NOMO-1 (cell line): ENCODE data around the gene CEP97.
"Not testable (repeated sequence)": the region's sequence is repeated elsewhere in the genome, so short reads cannot be mapped to it uniquely, and the experiment has no call there.

ENCODE experiments used
- DNase-seq, 2 experiments: peaks; one replicate each; lab custom pipeline; 2025; ENCODE audit not compliant: unreplicated experiment in 2 of 2; lab: John Stamatoyannopoulos, UW

The CEP97 gene

DNA sequence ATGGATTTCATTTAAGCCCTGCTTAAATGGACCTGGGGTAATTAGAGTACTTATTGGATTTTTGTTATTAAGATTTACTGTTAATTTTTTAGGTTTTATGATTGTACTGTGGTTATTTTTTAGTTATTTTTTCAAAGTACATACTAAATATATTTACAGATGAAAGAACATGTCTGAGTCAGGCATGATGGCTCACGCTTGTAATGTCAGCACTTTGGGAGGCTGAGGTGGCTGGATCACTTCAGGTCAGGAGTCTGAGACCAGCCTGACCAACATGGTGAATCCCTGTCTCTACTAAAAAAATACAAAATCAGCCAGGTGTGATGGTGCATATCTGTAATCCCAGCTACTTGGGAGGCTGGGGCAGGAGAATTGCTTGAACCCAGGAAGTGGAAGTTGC lies 21.7 kb upstream of the CEP97 start:
- no peak for DNase-seq

DNA sequence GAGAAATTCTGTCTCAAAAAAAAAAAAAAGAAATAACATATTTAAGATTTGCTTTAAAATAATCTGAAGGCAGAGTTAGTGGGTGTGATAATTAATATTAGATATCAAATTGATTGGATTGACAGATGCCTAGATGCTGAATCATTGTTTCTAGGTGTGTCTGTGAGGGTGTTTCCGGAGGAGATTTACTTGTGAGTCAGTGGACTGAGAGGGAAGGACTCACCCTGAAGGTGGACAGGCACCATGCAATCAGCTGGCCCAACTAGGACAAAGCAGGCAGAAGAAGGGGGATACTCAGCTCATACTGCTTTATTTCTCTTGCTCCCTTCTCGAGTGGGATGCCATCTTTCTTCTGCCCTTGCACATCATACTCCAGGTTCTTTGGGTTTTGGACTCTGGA lies 21.2 kb upstream of the CEP97 start:
- no peak for DNase-seq

DNA sequence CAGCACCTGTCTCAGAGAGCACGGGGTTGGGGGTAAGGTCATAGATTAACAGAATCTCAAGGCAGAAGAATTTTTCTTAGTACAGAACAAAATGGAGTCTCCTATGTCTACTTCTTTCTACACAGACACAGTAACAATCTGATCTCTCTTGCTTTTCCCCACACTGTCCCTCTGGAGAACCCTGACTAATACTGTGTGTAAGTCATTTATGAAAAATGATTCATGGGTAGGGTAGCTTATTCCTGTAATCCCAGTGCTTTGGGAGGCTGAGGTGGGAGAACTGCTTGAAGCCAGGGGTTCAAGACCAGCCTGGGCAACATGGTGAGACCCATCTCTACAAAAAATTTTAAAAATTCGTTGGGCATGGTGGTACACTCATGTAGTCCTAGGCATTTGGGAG lies 19.8 kb upstream of the CEP97 start:
- not testable (repeated sequence) for DNase-seq

DNA sequence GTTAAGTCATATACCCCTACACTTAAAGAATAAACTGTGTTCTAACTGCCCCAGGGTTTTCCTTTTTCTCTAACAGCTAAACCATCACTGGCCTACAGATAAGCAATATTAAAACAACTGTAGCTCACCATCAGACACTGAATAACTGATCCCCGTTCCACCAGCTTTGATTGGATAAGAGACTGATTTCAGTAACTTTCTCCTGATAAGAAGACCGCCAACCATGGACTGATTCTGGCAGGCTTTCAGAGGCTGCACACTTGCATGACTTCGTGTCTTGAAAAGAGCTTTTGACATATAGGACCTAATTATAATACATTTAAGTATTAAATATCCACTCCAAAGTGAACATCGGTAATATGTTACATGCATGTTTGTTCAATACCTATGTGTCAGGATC lies 15.3 kb upstream of the CEP97 start:
- DNase-seq, result no peak

DNA sequence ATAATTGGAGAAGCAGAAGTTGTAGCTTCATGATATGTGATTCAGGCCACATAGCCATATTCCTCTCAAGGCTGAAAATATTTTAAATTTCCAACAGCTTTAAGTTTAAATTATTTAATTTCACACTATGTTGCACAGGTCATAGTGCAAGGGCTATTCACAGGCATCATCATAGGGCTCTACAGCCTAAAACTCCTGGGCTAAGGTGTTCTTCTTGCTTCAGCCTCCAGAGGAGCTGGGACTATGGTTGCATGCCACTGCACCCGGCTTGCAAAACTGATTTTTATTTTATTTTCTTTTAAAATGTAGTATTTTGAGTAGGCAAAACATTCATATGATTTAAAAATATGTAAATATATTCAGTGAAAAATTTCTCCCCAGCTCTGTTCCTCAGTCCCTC lies 6.0 kb upstream of the CEP97 start:
- no peak for DNase-seq

DNA sequence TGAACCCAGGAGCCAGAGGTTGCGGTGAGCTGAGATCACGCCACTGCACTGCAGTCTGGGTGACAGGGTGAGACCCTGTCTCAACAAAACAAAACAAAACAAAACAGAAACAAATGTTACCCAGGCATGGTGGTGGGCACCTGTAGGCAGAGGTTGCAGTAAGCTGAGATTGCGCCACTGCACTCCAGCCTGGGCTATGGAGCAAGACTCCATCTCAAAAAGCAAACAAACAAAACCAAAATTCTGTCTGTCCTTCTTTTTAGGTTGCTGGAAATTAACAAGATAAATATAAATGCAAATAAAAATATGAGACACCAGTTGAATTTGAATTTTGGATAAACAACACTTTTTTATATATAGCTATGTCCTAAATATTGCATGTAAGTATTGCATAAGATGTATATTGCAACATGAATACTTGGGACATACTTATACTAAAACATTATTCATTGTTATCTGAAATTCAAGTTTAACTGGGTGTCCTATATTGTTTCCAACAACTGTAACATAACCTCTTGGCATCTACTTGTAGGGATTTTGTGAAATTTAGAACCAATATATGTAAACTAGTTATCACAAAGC lies 4.7 kb upstream of the CEP97 start:
- DNase-seq, result peak in 1 of 2 experiments; percentile 30

DNA sequence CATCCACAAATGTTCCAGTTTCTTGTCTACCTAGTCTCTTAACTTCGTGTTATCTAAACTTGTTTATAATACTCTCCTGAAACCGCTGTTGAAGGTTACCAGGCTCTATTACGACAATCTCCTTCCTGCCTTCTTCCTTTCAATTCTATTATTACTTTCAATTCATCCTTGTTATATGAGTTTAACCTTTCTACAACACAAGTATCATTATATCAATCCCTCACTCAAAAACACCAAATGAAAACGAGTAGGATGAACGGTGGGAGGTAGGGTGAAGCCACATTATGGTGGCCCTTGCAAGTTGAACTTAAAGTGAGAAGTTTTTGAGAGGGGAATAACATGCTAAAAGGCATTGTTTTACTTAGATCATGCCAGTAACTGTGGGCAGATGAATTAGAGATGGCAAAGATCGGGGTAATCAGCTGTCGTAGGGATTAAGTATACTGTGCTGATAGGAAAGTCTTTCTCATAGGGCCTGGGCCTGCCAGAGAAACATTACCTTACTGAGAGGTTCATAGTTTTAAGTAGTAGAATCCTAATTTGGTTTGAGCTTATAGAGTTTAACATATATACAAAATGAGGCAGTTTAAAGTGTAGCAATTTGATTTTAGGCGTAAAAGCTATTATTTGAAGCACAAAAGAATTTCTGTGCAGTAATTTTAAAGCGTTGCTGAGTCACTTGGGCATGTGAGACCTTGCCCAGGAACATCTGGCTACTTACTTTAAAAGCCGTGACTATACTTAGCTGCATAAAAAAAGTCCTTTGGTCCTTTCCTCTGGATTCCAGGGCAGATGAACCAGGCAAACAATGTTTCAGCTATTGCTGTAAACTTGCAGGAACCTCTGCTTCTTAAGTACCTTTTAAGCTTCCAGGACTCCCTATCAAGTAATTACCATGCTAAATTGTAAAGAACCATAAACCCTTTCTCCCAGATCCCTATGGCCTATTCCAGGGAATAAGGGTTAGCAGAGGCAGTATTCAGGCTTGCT lies 3.3 kb upstream of the CEP97 start:
- peak in 1 of 2 experiments; percentile 46 for DNase-seq

DNA sequence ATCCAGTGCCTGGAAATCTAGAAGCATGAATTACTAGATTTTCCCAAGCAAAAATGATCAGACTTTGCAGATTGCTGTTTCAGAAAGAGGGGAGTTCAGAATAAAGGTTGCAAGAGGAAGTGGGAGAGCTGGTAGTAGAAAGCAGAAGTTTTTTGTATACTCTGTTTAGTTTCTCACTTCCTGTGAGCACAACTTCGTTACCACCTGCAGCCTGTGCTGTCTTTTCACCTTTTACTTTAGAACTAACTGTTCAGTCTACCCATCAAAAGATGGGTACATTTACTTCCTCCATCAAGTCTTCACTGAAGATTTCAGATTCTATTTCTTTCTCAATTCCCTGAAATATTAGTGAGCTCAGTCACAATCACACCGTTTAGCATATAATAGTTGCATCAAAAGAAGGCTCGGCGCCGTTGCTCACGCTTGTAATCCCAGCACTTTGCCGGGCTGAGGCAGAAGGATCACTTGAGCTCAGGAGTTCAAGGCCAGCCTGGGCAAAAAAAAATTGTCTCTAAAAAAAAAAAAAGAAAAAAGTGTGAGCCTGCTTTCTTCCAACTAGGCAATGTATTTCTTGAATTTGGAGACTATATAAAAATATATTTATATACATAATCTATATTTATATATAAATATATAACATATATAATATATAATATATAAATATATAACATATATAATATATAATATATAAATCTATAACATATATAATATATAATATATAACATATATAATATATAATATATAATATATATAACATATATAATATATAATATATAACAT lies 1.8 kb upstream of the CEP97 start:
- DNase-seq, result peak; percentile 53 to 79

DNA sequence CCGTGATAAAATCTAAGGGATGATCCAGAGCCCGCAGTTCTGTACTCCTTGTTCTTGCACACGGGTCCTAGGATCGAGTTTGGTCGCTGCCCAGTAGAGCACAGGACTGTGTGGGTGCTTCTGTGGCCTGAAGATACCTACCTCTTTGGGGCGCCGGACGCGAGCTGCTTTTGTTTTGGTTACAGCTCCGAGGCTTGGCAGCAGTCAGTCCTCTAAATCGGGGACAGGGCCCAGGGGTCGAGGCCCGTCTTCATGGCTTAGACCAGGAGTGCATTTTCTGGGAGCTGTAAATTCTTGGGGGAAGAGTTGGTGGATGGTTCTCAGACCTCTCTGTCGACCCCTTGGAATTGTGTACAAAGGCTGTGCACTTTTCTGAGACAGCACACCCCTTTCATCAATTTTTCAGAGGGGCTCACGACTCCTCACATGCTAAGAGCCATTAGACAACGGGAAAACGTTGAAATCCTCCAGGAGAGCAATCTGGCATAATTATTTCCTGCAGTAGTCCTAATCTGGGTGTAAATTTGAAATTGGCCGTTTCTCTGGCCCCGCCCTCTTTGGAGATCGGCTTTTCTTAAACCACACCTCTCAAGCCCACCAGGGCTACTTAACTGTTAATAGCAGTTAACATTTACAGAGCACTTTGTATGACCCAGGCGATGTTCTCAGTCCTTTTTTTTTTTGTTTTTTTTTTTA lies 928 bp downstream of the CEP97 start:
- no peak for DNase-seq

DNA sequence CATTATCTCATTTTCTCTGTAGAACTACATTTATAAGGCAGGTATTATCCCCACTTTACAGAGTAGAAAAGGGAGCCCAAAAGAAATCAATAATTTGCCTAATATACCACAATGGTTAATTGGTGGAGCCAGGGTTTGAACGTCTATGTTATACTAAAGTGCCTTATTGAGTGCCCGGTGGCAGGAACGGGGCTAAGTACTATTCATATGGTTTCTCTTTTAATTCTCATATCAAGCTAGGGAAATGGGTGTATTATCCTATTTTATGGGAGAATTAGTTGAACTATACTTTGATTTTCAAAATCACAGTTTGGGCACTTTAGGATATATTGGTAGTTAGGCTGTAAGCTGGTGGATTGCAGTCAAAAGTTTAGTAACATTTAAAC lies 1.5 kb downstream of the CEP97 start:
- no peak for DNase-seq

DNA sequence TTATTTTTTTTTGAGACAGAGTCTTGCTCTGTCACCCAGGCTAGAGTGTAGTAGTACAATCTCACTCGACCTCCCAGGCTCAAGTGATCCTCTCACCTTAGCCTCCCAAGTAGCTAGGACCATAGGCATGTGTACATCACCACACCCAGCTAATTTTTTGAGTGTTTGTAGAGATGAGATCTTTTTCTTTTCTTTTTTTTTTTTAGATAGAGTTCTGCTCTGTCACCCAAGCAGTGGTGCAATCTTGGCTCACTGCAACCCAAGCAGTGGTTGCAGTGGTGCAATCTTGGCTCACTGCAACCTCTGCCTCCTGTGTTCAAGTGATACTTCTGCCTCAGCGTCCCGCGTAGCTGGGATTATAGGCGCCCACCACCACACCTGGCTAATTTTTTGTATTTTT lies 5.2 kb downstream of the CEP97 start:
- no peak for DNase-seq

DNA sequence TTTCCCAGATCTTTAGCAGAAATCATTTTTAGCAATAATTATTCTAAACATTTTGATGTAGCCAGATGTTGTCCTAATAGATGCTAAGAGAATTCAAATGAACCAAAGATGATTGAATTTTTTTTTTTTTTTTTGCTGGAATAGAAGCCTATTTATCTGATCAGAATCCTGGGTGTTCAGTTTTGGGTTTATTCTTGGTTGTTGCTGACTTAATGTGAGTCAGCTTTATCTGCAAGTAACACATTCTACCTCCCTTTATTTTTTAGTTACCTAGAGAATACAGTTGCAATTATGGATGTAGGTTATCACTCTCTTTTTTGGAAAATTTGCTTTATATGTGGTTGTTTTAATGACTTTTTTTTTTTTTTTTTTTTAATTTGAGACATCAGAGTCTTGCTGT lies 6.4 kb downstream of the CEP97 start:
- no peak for DNase-seq

DNA sequence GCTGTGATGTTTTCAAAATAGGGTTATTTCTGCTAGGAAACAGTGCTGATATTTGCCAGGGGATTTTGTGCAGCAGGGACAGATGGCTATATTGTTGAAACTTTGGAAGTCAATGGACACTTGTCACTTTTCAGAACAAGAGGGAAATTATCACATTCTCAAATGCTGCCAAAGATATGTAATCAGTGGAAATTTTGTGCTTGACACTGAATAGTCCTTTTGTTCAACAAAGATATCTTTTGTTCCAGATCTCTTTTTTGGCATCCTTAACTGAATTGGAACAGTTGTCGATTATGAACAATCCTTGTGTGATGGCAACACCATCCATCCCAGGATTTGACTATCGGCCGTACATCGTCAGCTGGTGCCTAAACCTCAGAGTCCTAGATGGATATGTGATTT lies 7.8 kb downstream of the CEP97 start:
- DNase-seq, result no peak

DNA sequence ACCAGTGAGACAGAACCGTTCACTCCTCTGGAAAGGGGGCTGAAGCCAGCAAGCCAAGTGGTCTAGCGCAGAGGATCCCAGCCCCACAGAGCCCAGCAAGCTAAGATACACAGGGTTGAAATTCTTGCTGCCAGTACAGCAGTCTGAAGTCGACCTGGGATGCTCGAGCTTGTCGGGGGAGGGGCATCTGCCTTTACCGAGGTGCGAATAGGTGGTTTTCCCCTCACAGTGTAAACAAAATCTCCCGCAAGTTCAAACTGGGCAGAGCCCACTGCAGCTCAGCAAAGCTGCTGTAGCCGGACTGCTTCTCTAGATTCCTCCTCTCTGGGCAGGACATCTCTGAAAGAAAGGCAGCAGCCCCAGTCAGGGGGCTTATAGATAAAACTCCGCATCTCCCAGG lies 11.4 kb downstream of the CEP97 start:
- no peak for DNase-seq

DNA sequence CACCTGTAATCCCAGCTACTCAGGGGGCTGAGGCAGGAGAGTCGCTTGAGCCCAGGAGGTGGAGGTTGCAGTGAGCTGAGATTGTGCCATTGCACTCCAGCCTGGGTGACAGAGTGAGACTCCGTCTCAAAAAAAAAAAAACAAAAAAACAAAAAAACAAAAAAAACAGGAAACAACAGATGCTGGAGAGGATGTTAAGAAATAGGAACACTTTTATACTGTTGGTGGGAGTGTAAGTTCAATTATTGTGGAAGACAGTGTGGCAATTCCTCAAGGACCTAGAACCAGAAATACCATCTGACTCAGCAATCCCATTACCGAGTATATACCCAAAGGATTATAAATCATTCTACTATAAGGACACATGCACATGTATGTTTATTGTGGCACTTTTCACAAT lies 17.5 kb downstream of the CEP97 start:
- DNase-seq, result not testable (repeated sequence)

DNA sequence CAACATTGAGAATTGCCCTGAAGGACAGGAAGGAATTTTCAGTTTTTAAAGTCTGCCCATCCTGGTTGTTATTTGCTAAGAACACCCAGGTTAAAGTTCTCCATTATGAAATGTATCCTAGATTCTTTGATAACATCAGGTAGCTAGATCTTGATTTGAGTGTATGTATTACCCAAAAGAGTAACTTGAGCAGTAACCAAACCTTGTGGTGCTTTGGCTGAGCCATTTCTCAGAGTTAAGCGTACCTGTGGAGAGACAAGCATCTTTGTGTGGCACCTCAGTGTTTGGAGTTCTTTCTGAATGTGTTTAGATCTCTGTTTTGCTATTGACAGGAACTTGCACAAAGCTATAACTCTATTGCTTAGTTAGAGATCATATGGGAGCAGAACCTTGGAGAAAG lies 20.4 kb downstream of the CEP97 start:
- DNase-seq, result no peak

DNA sequence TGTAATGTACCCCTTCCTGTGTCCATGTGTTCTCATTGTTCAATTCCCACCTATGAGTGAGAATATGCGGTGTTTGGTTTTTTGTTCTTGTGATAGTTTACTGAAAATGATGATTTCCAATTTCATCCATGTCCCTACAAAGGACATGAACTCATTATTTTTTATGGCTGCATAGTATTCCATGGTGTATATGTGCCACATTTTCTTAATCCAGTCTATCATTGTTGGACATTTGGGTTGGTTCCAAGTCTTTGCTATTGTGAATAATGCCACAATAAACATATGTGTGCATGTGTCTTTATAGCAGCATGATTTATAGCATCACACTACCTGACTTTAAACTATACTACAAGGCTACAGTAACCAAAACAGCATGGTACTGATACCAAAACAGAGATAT lies 21.5 kb downstream of the CEP97 start:
- not testable (repeated sequence) for DNase-seq

DNA sequence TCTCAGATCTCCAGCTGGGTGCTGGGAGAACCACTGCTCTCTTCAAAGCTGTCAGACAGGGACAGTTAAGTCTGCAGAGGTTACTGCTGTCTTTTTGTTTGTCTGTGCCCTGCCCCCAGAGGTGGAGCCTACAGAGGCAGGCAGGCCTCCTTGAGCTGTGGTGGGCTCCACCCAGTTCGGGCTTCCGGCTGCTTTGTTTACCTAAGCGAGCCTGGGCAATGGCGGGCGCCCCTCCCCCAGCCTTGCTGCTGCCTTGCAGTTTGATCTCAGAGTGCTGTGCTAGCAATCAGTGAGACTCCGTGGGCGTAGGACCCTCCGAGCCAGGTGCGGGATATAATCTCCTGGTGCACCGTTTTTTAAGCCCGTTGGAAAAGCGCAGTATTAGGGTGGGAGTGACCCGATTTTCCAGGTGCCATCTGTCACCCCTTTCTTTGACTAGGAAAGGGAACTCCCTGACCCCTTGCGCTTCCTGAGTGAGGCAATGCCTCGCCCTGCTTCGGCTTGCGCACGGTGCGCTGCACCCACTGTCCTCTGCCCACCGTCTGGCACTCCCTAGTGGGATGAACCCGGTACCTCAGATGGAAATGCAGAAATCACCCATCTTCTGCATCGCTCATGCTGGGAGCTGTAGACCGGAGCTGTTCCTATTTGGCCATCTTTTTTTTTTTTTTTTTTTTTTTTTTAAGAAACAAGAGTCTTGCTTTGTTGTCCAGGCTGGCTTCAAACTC lies 29.1 kb downstream of the CEP97 start:
- DNase-seq, result not testable (repeated sequence)

DNA sequence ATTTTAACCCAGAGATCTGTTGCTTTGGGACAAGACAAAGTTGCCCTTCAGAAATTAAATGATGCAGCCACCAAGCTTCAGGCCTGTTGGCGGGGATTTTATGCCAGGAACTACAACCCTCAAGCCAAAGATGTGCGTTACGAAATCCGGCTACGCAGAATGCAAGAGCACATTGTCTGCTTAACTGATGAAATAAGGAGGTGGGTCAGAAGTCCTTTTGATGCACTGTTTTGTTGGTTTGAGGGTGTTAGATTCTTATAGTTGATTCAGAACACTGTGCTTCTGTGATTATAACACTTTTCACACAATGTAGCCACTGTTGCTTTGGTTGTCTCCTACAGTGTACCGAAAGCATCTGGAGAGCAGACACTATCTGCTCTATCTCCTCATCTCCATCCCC lies 33.8 kb downstream of the CEP97 start:
- no peak for DNase-seq

DNA sequence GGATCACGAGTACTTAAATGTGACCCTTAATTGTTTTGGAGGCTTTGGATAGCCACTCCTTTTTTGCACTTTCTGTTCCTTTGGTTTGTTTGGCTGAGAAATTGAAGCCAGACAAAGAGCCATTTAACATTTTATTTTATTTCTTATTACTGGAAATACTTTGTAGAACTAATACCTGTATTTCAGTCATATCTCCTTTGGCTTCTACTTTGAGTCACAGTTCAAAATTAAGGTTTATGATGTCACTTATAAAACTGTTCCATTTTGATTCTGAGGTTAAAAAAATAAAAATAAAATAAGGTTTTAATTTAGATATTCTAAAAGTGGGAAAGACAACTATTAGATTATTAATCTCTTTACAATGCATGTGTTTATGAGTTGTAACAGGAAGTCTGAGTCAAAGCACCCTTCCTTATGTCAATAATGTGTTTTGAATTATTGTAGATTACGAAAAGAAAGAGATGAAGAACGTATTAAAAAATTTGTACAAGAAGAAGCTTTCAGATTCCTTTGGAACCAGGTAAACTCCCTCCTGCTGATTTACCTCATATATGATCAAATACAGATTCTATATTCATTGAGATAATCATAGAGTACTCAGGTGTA lies 37.7 kb downstream of the CEP97 start:
- DNase-seq, result no peak
